WERI-Rb-1 (cell line): ENCODE results near the gene PHEX.

ENCODE experiments used
- DNase-seq: peaks from one replicate; pipeline ENCODE4 v3.0.0-alpha.2; 2020
- H3K27ac ChIP-seq: fragments of 250-450 bp; sonication (Bioruptor Pico); 2 replicates; pipeline ENCODE4 v1.5.1; 2020; ENCODE audit warnings: mild to moderate bottlenecking, moderate library complexity
- H3K27me3 ChIP-seq: fragments of 250-450 bp; sonication (Bioruptor Pico); 2 replicates; pipeline ENCODE4 v1.5.1; 2021; ENCODE audit warnings: mild to moderate bottlenecking, low read depth, moderate library complexity; ENCODE audit not compliant: insufficient read depth, severe bottlenecking
- H3K36me3 ChIP-seq: fragments of 250-450 bp; sonication (Bioruptor Pico); 2 replicates; pipeline ENCODE4 v1.5.1; 2020; ENCODE audit warnings: mild to moderate bottlenecking, moderate library complexity
- H3K4me3 ChIP-seq: 2 replicates; pipeline ENCODE4 v1.5.1; 2011; ENCODE audit warnings: low read depth, mild to moderate bottlenecking, control low read depth, low read length
- H3K9me3 ChIP-seq: fragments of 250-450 bp; sonication (Bioruptor Pico); 2 replicates; pipeline ENCODE4 v1.5.1; 2021; ENCODE audit warnings: mild to moderate bottlenecking, moderate library complexity; ENCODE audit not compliant: severe bottlenecking
- TF ChIP-seq, protein P1 (sequence below): IDR thresholded peaks from 2 replicates; pipeline ENCODE4 v1.5.1; 2011; ENCODE audit warnings: low read depth, mild to moderate bottlenecking, control low read depth, inconsistent platforms, low read length

The PHEX gene

DNA sequence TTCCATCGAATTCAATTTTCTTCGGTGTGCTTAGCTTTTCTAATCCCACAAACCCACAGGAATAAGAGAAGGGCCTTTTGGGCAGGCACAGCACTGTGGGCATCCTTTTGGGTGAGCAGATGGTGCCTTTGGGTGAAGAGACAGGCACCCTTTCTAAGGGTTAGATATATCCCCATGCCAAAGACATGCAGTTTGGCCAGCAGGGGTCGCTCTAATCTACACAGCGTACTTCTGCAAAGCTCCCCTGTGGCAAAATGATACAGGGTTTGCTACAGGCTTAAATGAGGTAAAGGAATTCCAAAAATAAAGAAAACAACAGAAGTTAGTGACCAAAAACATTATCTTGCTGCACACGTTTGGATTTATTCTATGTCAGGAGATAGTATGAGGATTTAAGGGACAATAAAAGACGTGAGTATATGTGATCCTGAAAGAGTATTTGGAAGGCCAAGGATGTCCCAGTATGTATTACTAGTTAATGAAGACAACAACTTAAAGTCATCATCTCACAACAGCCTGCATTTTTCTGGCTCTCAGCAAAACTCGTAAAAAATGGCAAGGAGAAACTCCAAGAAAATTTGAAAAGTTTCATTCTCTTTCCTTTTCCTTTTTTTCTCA is 49.5 kb downstream of the PHEX start:
- TF ChIP-seq, protein P1, sequence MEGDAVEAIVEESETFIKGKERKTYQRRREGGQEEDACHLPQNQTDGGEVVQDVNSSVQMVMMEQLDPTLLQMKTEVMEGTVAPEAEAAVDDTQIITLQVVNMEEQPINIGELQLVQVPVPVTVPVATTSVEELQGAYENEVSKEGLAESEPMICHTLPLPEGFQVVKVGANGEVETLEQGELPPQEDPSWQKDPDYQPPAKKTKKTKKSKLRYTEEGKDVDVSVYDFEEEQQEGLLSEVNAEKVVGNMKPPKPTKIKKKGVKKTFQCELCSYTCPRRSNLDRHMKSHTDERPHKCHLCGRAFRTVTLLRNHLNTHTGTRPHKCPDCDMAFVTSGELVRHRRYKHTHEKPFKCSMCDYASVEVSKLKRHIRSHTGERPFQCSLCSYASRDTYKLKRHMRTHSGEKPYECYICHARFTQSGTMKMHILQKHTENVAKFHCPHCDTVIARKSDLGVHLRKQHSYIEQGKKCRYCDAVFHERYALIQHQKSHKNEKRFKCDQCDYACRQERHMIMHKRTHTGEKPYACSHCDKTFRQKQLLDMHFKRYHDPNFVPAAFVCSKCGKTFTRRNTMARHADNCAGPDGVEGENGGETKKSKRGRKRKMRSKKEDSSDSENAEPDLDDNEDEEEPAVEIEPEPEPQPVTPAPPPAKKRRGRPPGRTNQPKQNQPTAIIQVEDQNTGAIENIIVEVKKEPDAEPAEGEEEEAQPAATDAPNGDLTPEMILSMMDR: peak; percentile 81
- DNase-seq: peak; percentile 62
- no peaks in the 10 kb centered on the region for H3K27me3 ChIP-seq
- peaks cover 2% of the 10 kb centered on the region for H3K9me3 ChIP-seq
- H3K36me3 ChIP-seq: no peaks in the 10 kb centered on the region
- no peak overlapping the region for H3K27ac ChIP-seq
- H3K4me3 ChIP-seq: no peak overlapping the region

DNA sequence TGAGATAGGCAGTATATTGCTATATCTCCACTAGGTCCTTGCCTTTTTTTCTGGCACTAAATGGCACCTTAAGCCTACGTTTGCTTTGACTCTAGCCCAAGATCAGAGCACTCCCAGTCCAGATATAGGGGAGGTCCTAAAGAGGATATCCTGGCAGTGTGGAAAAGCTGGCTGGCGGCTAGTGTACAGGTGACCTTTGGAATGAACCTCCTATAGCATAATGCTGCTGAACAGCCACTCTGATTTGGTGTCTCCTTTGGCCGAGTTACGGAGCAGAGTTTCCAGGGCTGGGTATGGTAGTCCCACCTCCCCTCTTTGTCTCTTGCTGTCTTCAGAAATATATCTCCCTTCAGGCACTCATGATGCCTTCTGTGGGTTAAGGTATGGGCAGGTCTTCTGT is 53.9 kb downstream of the PHEX start:
- peaks cover 2% of the 10 kb centered on the region for H3K27me3 ChIP-seq
- no peak overlapping the region for H3K4me3 ChIP-seq
- H3K27ac ChIP-seq: no peak overlapping the region
- TF ChIP-seq, protein P1: no peak
- H3K36me3 ChIP-seq: no peaks in the 10 kb centered on the region
- no peak for DNase-seq
- peaks cover 2% of the 10 kb centered on the region for H3K9me3 ChIP-seq

DNA sequence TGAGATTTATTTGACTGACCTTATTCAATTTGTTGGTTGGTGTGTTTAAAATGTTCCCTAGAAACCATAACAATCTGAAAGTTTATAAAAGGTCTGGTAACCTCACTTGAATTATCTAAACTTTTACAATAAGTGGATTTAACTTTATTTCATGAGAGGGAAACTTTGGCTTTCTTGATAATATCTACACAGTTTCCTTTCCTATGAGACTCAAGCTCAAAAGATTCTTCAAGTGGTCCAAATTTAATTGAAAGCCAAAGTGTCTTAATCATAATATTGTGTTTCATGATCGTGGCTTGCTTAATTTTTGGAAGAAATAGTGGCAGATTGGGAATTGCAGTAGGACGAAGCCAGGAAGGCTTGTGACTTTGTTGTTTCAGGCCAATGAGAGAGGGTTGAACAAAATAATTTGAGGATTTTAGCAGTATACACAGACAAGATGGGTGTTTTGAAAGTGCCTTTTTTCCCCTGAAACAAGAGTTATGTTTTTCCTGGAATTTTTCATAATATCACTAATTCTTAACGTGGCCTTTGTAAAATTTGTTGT is 55.0 kb downstream of the PHEX start:
- Histone ChIP-seq H3K4me3 (no peak overlapping the region), H3K9me3 (peaks cover 2% of the 10 kb centered on the region), H3K27ac (no peak overlapping the region), H3K36me3 (no peaks in the 10 kb centered on the region), H3K27me3 (peaks cover 2% of the 10 kb centered on the region)
- TF ChIP-seq, protein P1: no peak
- DNase-seq: no peak

DNA sequence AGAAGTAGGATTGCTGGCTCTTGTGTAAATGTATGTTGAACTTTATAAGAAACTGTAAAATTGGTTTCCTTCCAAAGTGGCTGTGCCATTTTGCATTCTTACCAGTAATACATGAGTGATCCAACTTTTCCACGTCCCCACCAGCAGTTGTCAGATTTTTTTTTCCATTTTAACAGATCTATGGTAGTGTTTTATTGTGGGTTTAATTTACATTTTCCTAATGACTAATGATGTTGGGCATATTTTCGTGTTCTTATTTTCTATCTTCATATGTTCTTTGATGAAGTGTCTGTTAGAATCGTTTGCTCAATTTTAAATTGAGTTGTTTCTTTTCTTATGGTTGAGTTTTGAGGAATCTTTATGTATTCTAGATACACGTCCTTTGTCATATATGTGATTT is 56.2 kb downstream of the PHEX start:
- TF ChIP-seq, protein P1: no peak
- Histone ChIP-seq H3K36me3 (no peaks in the 10 kb centered on the region), H3K27ac (no peak overlapping the region), H3K27me3 (peaks cover 2% of the 10 kb centered on the region), H3K9me3 (peaks cover 2% of the 10 kb centered on the region), H3K4me3 (no peak overlapping the region)
- DNase-seq: no peak

DNA sequence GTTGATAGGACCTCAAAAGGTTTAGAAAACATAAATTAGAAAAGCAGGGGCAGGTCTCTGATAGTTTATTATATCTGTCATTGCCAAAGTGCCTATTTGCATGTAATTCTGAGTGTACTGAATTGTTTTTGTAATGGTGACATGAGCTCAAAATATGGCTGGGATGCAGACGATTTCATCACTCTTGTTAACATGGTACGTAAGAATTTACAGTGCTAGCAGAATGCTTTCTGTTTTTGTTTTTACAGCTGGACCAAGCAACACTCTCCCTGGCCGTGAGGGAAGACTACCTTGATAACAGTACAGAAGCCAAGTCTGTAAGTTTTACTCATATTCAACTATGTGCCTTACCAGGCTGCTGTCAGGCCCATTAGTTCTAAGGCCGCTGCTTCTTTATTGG is 58.1 kb downstream of the PHEX start:
- Histone ChIP-seq H3K27me3 (peaks cover 2% of the 10 kb centered on the region), H3K36me3 (no peaks in the 10 kb centered on the region), H3K27ac (no peak overlapping the region), H3K9me3 (no peaks in the 10 kb centered on the region), H3K4me3 (no peak overlapping the region)
- DNase-seq: no peak
- TF ChIP-seq, protein P1: no peak

DNA sequence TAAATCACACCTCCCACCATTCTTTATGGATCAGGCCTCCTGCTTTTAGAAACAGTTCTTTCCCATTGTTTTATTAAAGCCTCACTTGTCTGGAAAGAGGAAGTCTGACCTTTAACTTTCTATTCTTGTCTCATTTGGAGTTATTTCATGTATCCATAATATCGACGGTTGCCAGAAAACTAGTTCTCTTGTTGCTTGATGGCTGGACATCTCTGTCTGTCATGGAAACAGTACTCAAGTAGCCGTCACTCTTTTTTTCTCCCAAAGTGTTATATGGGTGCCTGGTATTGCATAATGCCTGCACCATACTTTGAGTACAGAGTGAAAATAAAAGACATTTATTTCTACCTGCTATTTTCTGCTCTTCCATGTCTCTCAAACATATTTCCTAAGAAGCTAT is 61.4 kb downstream of the PHEX start:
- Histone ChIP-seq H3K27ac (no peak overlapping the region), H3K4me3 (no peak overlapping the region), H3K27me3 (no peaks in the 10 kb centered on the region), H3K36me3 (no peaks in the 10 kb centered on the region), H3K9me3 (no peaks in the 10 kb centered on the region)
- no peak for DNase-seq
- TF ChIP-seq, protein P1: no peak
